Measurements from ENCODE around the gene PCBP3. TPM values are rescaled to one million over a fixed set of nuclear protein-coding genes. Genes with fewer than 3 reads are reported as not detected.

Gene PCBP3
- total RNA-seq, 1 donor from 2014 or later: 4.6 TPM

DNA sequence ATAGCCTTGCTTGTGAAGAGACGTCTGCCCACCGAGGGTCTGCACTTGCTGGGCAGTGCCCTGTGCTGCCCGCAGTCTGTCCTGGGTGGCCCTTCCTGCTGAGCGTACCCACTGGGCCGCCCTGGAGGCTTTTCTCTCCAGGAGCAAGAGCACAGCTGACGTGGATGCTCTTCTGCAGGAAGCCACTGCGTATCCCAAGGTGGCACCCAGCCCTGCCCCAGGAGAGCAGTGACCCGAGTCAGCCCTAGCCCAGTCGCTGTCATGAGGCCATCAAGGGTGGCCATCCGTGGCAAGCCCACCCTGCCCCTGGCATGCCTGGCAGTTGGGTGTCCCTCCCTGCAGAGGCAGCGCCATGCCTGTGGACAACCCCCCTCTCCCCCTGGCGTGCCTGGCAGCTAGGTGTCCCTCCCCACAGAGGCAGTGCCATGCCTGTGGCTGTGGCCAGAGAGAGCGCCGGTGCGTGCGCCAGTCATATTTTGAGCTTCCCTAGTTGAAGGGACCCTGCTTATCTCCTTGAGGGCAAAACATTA is 286.8 kb downstream of the PCBP3 start:
- H3K27ac Mint-ChIP-seq: no peak overlapping the region
- no peak overlapping the region for H3K9ac ChIP-seq
- H3K4me1 ChIP-seq: no peaks in the 10 kb centered on the region
- H3F3A ChIP-seq (ENCODE audit: low read depth): no peaks in the 10 kb centered on the region
- H3K27me3 Mint-ChIP-seq (ENCODE audit: insufficient read depth, low read depth): peaks cover 6% of the 10 kb centered on the region
- no peak overlapping the region for H2AFZ ChIP-seq (replicated peaks)
- H3K27me3 ChIP-seq: no peaks in the 10 kb centered on the region
- no peaks in the 10 kb centered on the region for H3K9me3 Mint-ChIP-seq
- TF ChIP-seq EZH2 (IDR thresholded peaks at IDR 0.05) (no peak), CTCF (IDR thresholded peaks at IDR 0.05) (no peak), EZH2phosphoT487 (IDR thresholded peaks at IDR 0.05) (no peak)
- no peak overlapping the region for H3K4me3 ChIP-seq
- H3K27ac ChIP-seq: no peak overlapping the region
- H3K4me1 Mint-ChIP-seq: peaks cover 4% of the 10 kb centered on the region
- no peak for DNase-seq (ENCODE audit: low spot score)
- no peak overlapping the region for H3K4me2 ChIP-seq
- no peak overlapping the region for H3K4me3 Mint-ChIP-seq
- no peaks in the 10 kb centered on the region for H3K9me3 ChIP-seq (ENCODE audit: low read depth)
- H3K36me3 ChIP-seq: no peaks in the 10 kb centered on the region
- H3K36me3 Mint-ChIP-seq: no peaks in the 10 kb centered on the region
- no peaks in the 10 kb centered on the region for H3K79me2 ChIP-seq (ENCODE audit: low read depth)
- H4K20me1 ChIP-seq (ENCODE audit: low read depth): no peaks in the 10 kb centered on the region

GRCh38 chr21:45930792-45931191 is 287.3 kb downstream of the PCBP3 start:
- Mint-ChIP-seq H3K27ac (no peak overlapping the region), H3K36me3 (no peaks in the 10 kb centered on the region), H3K4me1 (peaks cover 4% of the 10 kb centered on the region), H3K9me3 (no peaks in the 10 kb centered on the region), H3K27me3 (ENCODE audit: insufficient read depth, low read depth) (peaks cover 6% of the 10 kb centered on the region), H3K4me3 (no peak overlapping the region)
- TF ChIP-seq CTCF (IDR thresholded peaks at IDR 0.05) (no peak), EZH2phosphoT487 (IDR thresholded peaks at IDR 0.05) (no peak), EZH2 (IDR thresholded peaks at IDR 0.05) (no peak)
- Histone ChIP-seq H3K27ac (no peak overlapping the region), H3K9me3 (ENCODE audit: low read depth) (no peaks in the 10 kb centered on the region), H3K9ac (no peak overlapping the region), H3K4me2 (no peak overlapping the region), H3K27me3 (no peaks in the 10 kb centered on the region), H2AFZ (replicated peaks) (no peak overlapping the region), H3K4me3 (no peak overlapping the region), H3F3A (ENCODE audit: low read depth) (no peaks in the 10 kb centered on the region), H3K4me1 (no peaks in the 10 kb centered on the region), H3K36me3 (no peaks in the 10 kb centered on the region), H4K20me1 (ENCODE audit: low read depth) (no peaks in the 10 kb centered on the region), H3K79me2 (ENCODE audit: low read depth) (no peaks in the 10 kb centered on the region)
- DNase-seq (ENCODE audit: low spot score): no peak

DNA sequence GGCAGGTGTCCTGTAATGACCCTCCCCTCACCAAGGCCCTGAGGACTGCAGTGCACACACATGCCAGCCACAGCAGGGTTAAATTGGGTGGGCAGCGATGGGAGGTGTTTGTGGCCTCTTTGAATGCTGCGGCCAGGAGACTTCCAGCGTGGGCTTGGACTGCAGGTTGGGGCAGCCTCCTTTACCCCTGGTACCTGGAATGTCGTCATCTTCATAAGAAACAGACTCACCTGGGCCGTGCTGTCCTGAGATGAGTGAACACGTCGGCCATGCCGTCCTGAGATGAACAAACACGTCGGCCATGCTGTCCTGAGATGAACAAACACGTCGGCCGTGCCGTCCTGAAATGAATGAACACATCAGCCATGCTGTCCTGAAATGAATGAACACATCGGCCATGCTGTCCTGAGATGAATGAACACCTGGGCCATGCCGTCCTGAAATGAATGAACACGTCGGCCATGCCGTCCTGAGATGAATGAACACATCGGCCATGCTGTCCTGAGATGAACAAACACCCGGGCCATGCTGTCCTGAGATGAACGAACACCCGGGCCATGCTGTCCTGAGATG is 288.0 kb downstream of the PCBP3 start:
- Histone ChIP-seq H3F3A (ENCODE audit: low read depth) (no peaks in the 10 kb centered on the region), H3K27me3 (no peaks in the 10 kb centered on the region), H3K79me2 (ENCODE audit: low read depth) (no peaks in the 10 kb centered on the region), H3K4me2 (no peak overlapping the region), H2AFZ (replicated peaks) (no peak overlapping the region), H3K27ac (no peak overlapping the region), H3K9ac (no peak overlapping the region), H3K9me3 (ENCODE audit: low read depth) (no peaks in the 10 kb centered on the region), H3K4me3 (no peak overlapping the region), H3K36me3 (no peaks in the 10 kb centered on the region), H3K4me1 (no peaks in the 10 kb centered on the region), H4K20me1 (ENCODE audit: low read depth) (no peaks in the 10 kb centered on the region)
- TF ChIP-seq CTCF (IDR thresholded peaks at IDR 0.05): no peak
- TF ChIP-seq EZH2 (IDR thresholded peaks at IDR 0.05): no peak
- no peak for TF ChIP-seq EZH2phosphoT487 (IDR thresholded peaks at IDR 0.05)
- no peak overlapping the region for H3K4me3 Mint-ChIP-seq
- no peak for DNase-seq (ENCODE audit: low spot score)
- H3K4me1 Mint-ChIP-seq: peaks cover 4% of the 10 kb centered on the region
- no peak overlapping the region for H3K27ac Mint-ChIP-seq
- H3K9me3 Mint-ChIP-seq: no peaks in the 10 kb centered on the region
- no peaks in the 10 kb centered on the region for H3K36me3 Mint-ChIP-seq
- H3K27me3 Mint-ChIP-seq (ENCODE audit: insufficient read depth, low read depth): peaks cover 6% of the 10 kb centered on the region
